ENCODE data around the gene CBFA2T2.

DNA sequence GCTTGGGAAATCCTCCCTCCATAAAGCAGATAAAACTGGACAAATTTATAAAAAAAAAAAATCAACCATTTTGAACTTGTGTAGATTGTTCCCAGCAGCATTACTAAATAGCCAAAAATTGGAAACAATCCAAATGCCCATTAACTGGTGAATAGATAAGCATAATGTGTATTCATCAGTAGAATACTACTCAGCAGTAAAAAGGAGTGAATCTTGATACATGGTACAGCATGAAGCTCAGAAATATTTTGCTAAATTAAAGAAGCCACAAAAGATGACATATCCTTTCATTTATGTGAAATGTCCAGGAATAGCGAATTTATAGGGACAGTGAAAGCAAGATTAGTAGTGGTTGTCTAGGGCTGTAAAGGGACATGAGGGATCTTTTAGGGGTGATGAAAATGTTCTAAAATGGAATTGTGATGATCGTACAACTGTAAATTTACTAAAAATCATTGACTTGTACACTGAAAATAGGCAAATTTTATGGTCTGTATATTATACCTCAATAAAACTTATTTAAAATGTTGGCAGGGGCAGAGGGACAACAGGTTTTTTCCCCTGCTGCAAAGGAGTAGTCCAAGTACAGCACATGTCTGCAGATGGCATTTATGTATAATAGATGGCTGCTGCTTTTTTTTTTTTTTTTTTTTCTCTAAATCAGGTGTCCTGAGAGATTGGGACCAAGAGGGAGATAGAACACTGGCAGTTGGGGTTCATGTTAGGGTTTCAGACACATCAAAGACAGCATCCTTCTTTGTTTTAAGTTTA lies 59.5 kb downstream of the CBFA2T2 start:
- TF ChIP-seq ZNF274 (IDR thresholded peaks at IDR 0.05; ENCODE audit: low read depth, low read length) (no peak), YY1 (IDR thresholded peaks at IDR 0.05; ENCODE audit: insufficient read depth, insufficient read length) (no peak), SUZ12 (IDR thresholded peaks at IDR 0.05; ENCODE audit: extremely low read depth, insufficient read depth, insufficient read length) (no peak)

All from NT2/D1 (cell line).